Right atrium auricular region (tissue), 2 donors: ENCODE data around the gene MRAP. TPM values are rescaled to one million over a fixed set of nuclear protein-coding genes. Genes with fewer than 3 reads are reported as not detected.

Experiments used
- DNase-seq: peaks from one replicate; pipeline ENCODE4 v3.0.0-alpha.2; 2019; ENCODE audit warnings: low spot score
- H3K27ac ChIP-seq, 2 donors: fragments of 200-600 bp; sonication (generic); 1 replicate in 1 of 2; 2 replicates in 1 of 2; pipeline ENCODE4 v1.5.1; 2016 to 2019
- H3K27me3 ChIP-seq, 2 donors: fragments of 200-600 bp; sonication (generic); one replicate each; pipeline versions ENCODE4 v1.5.1 to v1.6.0; 2017 to 2019
- H3K36me3 ChIP-seq: fragments of 200-600 bp; sonication (generic); one replicate; pipeline ENCODE4 v1.5.1; 2016
- H3K4me1 ChIP-seq, 2 donors: fragments of 200-600 bp; sonication (generic); one replicate each; pipeline versions ENCODE4 v1.5.1 to v1.6.0; 2017 to 2019
- H3K4me3 ChIP-seq, 2 donors: fragments of 200-600 bp; sonication (generic); 1 replicate in 1 of 2; 2 replicates in 1 of 2; pipeline ENCODE4 v1.5.1; 2017 to 2019; ENCODE audit warnings: mild to moderate bottlenecking in 1 of 2, moderate library complexity in 1 of 2
- H3K9me3 ChIP-seq, 2 donors: fragments of 200-600 bp; sonication (generic); one replicate each; pipeline ENCODE4 v1.5.1; 2019
- total RNA-seq, 2 donors: library from RNA; depleted of rRNA; stranded (reverse); fragments of >200 nt; gene quantifications; one replicate each; pipeline ENCODE4 v1.1.0, GENCODE V29; 2016
- TF ChIP-seq, protein P1 (sequence below), 2 donors: fragments of 200-600 bp; sonication (generic); IDR thresholded peaks; one replicate each; pipeline ENCODE4 v1.5.1; 2019; ENCODE audit warnings: antibody characterized with exemption in 2 of 2

Gene MRAP
- total RNA-seq, 2 donors from 2014 or later = 5.3 TPM; not detected in 1

DNA sequence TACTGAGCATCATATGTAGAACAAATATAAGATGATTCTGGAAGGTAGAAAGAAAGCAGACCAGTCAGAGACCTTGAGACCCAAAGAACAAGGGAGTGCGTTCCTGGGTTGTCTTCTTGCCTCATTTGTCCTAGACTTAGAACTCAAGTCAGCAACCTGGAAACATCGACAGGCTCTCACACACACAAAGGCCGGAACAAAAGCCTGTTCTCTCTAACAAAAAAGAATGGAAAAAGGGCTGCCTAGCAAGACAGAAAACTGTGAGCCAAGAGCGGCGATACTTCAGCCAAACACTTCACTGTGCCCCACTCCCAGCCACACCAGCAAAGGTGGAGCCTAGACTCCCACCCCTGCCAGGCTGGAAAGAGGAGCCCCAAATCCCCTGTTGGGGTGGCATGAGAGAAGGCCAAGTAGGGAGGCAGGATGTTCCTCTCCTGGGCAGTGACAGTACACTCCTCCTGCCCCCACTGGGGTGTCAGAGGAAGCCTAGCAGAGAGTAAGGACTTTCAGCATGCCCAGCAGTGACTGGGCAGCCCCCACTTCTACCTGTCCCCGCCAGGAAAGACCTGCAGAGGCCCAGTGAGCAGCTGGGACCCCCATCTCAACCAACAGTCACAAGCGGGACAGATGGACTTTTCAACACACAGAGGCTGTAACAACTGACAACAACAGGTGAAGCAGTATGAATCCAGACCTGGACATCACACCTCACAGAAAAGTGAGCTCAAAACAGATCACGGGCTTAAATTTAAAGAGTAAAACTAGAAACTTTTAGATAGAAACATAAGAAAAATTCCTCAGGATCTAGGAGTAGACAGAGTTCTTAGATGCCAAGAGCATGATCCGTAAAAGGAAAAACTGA lies 33.0 kb downstream of the MRAP start:
- no peak for DNase-seq

DNA sequence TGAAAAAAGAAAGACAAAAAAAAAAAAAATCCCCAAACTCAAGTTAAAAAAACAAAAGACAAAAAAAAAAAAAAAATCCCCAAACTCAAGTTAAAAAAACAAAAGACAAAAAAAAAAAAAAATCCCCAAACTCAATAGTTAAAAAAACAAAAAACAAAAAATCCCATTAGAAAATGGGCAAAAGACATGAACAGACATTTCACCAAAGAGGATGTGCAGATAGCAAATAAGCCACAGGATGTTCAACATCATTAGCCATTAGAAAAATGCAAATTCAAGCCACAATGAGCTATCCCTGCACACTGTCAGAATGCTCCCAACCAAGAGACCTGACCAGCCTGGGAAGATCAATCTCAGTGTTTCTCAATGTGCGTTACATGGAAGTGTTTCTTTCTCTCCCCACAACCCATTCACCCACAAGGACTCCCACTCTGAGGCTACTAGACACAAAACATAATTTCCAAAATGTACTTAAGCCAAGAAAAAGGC lies 33.9 kb downstream of the MRAP start:
- Histone ChIP-seq H3K36me3 (peaks cover 60% of the 10 kb centered on the region), H3K4me1 (peaks cover 0 to 18% of the 10 kb centered on the region in 2 donors), H3K9me3 (no peaks in the 10 kb centered on the region), H3K27ac (no peak overlapping the region), H3K4me3 (no peak overlapping the region), H3K27me3 (no peaks in the 10 kb centered on the region)
- TF ChIP-seq, protein P1, sequence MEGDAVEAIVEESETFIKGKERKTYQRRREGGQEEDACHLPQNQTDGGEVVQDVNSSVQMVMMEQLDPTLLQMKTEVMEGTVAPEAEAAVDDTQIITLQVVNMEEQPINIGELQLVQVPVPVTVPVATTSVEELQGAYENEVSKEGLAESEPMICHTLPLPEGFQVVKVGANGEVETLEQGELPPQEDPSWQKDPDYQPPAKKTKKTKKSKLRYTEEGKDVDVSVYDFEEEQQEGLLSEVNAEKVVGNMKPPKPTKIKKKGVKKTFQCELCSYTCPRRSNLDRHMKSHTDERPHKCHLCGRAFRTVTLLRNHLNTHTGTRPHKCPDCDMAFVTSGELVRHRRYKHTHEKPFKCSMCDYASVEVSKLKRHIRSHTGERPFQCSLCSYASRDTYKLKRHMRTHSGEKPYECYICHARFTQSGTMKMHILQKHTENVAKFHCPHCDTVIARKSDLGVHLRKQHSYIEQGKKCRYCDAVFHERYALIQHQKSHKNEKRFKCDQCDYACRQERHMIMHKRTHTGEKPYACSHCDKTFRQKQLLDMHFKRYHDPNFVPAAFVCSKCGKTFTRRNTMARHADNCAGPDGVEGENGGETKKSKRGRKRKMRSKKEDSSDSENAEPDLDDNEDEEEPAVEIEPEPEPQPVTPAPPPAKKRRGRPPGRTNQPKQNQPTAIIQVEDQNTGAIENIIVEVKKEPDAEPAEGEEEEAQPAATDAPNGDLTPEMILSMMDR (IDR thresholded peaks at IDR 0.05) = no peak
- no peak for DNase-seq

More for the DNA sequence above, 33.0 kb downstream of the MRAP start:
- TF ChIP-seq, protein P1 (IDR thresholded peaks at IDR 0.05) = no peak
- no peaks in the 10 kb centered on the region for H3K9me3 ChIP-seq
- H3K27ac ChIP-seq = no peak overlapping the region
- H3K4me1 ChIP-seq = peaks cover 0 to 18% of the 10 kb centered on the region in 2 donors
- no peak overlapping the region for H3K4me3 ChIP-seq
- no peaks in the 10 kb centered on the region for H3K27me3 ChIP-seq
- peaks cover 56% of the 10 kb centered on the region for H3K36me3 ChIP-seq

DNA sequence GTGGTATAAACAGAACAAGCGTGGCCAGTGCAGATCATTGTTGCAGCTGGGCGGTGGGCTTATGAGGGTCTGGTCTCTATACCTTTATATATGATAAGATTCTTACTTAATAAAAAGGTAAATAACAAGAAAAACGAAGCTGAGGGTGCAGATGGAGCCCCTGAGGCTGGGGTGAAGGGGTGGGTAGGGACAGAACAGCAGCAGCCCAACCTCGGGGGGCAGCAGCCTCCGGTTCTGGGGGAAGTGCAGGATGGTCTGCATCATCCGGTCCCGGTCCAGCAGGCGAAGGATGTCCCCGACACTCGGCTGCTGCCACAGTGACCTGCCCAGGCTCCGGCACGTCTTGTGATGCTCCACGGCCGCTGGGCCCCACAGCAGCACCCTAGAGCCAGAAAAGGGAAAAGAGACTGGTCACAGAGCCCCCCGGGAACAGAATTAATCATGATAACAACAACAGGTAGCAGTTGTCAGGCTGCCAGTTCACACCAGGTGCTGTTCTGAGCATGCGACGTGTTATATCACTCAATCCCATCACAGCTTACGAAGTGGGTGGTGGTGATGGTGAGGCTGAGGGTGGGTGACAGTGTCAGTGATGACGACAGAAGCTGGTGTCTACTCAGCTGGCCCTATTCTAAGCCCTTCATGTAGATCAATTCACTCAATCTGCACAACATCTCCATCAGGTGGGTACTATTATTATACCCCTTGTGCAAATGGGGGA lies 35.5 kb downstream of the MRAP start:
- no peaks in the 10 kb centered on the region for H3K9me3 ChIP-seq
- no peak for DNase-seq
- peaks cover 68% of the 10 kb centered on the region for H3K36me3 ChIP-seq
- no peak overlapping the region for H3K4me3 ChIP-seq
- H3K4me1 ChIP-seq = peaks cover 0 to 4% of the 10 kb centered on the region in 2 donors
- TF ChIP-seq, protein P1 (IDR thresholded peaks at IDR 0.05) = no peak
- no peak overlapping the region for H3K27ac ChIP-seq
- H3K27me3 ChIP-seq = no peaks in the 10 kb centered on the region

DNA sequence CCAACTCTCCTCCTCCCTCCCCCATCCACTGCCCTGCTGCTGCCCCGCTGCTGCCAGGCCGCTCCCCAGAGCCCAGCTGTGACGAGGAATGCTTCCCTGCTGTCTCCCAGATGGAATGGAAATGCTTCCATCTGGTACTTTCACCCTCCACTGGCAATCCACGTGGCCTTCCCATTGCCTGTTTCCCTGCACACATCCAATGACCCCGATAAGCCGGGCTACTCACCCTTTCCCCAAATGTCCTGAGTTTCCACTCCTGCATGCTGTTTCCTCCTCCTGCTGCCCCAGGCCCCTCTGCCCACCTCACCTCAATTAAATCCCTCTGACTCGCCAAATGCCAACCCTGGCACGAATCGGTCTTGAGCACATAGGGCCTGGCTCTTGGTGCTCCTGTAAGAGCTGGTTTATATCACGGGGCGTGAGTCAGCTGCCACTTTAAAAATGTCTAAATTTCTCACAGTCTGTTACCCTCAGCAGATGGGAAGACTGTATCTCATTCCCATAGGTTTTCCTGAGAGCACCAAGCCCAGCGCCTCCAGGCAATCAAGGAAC lies 36.4 kb downstream of the MRAP start:
- Histone ChIP-seq H3K36me3 (peaks cover 72% of the 10 kb centered on the region), H3K9me3 (no peaks in the 10 kb centered on the region), H3K4me3 (no peak overlapping the region), H3K27ac (no peak overlapping the region), H3K4me1 (no peaks in the 10 kb centered on the region), H3K27me3 (no peaks in the 10 kb centered on the region)
- TF ChIP-seq, protein P1 (IDR thresholded peaks at IDR 0.05) = no peak
- DNase-seq = no peak

DNA sequence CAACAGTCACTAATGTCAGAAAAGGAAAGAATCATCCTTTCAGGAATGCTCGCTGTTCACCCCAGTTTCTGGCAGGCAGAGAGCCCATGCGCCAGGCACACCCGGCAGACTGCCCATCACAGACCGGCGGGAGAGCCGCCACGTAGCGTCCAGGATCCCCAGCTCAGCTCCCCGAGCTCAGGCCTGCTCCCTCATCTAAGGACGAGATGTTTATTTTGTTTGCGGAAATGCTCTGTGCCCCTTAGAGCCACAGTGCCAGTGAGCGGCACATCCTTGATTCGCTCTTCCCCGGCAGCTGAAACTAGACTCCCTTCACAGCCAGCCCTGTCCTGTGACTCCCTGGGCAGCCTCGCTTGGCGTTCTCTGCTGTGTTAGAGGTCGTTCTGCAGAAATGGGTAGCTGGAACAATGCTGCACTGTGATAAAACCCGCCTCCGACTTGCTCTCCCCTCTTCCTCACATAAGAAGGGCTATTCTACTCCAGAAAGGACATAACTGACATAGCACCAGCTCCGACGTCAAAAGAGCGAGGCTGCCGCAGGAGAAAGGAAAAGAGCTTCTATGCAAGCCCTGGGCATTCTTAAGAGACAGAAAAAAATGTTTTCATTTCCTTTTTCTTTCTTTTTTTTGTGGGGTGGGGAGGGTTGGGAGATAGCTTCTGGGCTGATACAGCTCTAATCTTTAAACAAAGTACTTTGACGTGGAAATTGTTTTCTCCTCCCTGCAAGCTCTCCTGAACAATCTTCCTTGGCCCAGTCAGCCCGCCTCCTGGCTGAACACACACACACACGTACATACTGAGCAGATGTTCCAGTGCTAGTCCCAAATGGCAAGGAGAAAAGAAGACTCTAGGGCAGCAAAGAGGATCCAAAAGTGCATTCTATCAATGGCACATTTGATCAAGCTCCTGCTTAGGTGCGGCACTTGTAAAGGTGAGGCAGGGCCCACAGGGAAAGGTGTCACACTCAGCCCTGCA lies 37.2 kb downstream of the MRAP start:
- no peak for DNase-seq
- H3K4me1 ChIP-seq = no peaks in the 10 kb centered on the region
- no peak overlapping the region for H3K27ac ChIP-seq
- no peak overlapping the region for H3K4me3 ChIP-seq
- no peaks in the 10 kb centered on the region for H3K9me3 ChIP-seq
- TF ChIP-seq, protein P1 (IDR thresholded peaks at IDR 0.05) = no peak
- H3K36me3 ChIP-seq = peaks cover 74% of the 10 kb centered on the region
- no peaks in the 10 kb centered on the region for H3K27me3 ChIP-seq
